Stimulated activated naive CD8-positive, alpha-beta T cell treated with anti-CD3 and anti-CD28 coated beads, Interleukin-15, Interleukin-2, amounts not matched to agents 100 ng/mL and 50 ng/mL, for 24 hours (primary cell): ENCODE results near the gene PARK7.

Experiments
- H3K27ac Mint-ChIP-seq: one replicate; pipeline ENCODE4 v1.8.0; 2021; ENCODE audit warnings: mild to moderate bottlenecking, mixed read lengths
- H3K27me3 Mint-ChIP-seq: one replicate; pipeline ENCODE4 v1.8.0; 2021; ENCODE audit warnings: mixed read lengths
- H3K36me3 Mint-ChIP-seq: one replicate; pipeline ENCODE4 v1.8.0; 2021; ENCODE audit warnings: low read depth, mixed read lengths
- H3K4me1 Mint-ChIP-seq: one replicate; pipeline ENCODE4 v1.8.0; 2021; ENCODE audit warnings: low read depth, mixed read lengths
- H3K4me3 Mint-ChIP-seq: one replicate; pipeline ENCODE4 v1.8.0; 2021; ENCODE audit warnings: mild to moderate bottlenecking, mixed read lengths
- H3K9me3 Mint-ChIP-seq: one replicate; pipeline ENCODE4 v1.8.0; 2021; ENCODE audit warnings: mixed read lengths

PARK7 gene

GRCh38 chr1:7985851-7986612 is 24.5 kb downstream of the PARK7 start:
- Mint-ChIP-seq H3K27ac (no peak overlapping the region), H3K4me1 (peaks cover 12% of the 10 kb centered on the region), H3K36me3 (peaks cover 69% of the 10 kb centered on the region)

DNA sequence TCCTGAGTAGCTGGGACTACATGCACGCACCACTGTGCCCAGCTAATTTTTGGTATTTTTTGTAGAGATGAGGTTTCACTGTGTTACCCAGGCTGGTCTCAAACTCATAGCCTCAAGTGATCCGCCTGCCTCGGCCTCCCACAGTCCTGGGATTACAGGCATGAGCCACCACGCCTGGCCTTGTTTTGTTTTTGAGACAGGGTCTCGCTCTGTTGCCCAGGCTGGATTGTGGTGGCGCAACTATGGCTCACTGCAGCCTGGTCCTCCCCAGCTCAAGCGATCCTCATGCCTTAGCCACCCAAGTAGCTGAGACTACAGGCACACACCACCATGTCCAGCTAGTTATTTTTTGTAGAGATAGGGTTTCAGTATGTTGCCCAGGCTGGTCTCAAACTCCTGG is 26.0 kb downstream of the PARK7 start:
- Mint-ChIP-seq H3K27ac (no peak overlapping the region), H3K36me3 (peaks cover 72% of the 10 kb centered on the region), H3K9me3 (no peaks in the 10 kb centered on the region), H3K4me1 (peaks cover 7% of the 10 kb centered on the region), H3K4me3 (no peak overlapping the region), H3K27me3 (no peaks in the 10 kb centered on the region)

More at GRCh38 chr1:7985851-7986612, 24.5 kb downstream of the PARK7 start:
- Mint-ChIP-seq H3K4me3 (no peak overlapping the region), H3K9me3 (no peaks in the 10 kb centered on the region), H3K27me3 (no peaks in the 10 kb centered on the region)

DNA sequence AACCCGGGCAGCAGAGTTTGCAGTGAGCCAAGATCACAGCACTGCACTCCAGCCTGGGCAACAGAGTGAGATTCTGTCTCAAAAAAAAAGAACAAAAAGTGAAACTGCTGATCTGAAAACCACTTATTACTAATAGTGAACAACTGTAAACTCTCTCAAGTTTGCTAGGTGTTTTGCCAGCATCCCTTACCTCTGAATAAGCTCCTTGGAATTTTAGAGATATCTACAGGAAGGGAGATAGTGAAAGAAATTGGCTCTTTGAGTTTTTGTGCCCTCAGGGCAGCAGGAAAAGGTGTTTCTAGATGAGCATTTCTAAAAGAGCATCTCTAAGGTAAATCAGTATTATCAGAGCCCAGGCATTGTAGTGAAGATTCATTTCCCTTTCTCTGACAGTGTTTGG is 27.1 kb downstream of the PARK7 start:
- H3K9me3 Mint-ChIP-seq = no peaks in the 10 kb centered on the region
- no peak overlapping the region for H3K27ac Mint-ChIP-seq
- H3K36me3 Mint-ChIP-seq = peaks cover 68% of the 10 kb centered on the region
- peaks cover 5% of the 10 kb centered on the region for H3K4me1 Mint-ChIP-seq
- no peak overlapping the region for H3K4me3 Mint-ChIP-seq
- H3K27me3 Mint-ChIP-seq = no peaks in the 10 kb centered on the region

DNA sequence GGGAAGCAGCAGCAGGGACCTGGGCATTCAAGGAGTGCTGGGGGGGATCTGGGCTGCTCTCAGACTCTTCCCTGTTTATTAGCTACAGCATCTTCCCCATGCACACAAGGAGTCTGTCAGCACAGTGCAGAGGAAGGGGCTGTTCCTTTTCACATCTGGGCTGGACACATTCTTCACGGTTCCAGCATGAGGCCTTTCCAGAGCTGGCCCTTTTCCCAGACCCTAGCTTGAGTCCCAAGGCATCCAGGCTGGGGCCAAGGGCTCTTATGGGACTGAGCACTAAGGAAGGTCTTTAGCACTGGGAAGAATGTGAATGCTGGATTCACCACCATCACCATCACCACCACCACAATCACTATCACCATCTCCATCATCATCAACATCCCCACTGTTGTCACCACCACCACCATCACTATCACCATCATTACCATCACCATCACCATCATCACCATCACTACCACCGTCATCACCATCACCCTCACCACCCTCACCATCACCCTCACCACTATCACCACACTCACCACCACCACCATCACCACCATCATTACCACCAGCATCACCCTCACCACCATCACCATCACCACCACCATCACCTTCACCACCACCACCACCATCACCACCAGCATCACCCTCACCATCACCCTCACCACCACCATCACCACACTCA is 28.4 kb downstream of the PARK7 start:
- Mint-ChIP-seq H3K27ac (peak overlapping the region; percentile 43), H3K36me3 (peaks cover 58% of the 10 kb centered on the region), H3K9me3 (no peaks in the 10 kb centered on the region), H3K4me3 (no peak overlapping the region), H3K4me1 (peaks cover 14% of the 10 kb centered on the region), H3K27me3 (no peaks in the 10 kb centered on the region)

DNA sequence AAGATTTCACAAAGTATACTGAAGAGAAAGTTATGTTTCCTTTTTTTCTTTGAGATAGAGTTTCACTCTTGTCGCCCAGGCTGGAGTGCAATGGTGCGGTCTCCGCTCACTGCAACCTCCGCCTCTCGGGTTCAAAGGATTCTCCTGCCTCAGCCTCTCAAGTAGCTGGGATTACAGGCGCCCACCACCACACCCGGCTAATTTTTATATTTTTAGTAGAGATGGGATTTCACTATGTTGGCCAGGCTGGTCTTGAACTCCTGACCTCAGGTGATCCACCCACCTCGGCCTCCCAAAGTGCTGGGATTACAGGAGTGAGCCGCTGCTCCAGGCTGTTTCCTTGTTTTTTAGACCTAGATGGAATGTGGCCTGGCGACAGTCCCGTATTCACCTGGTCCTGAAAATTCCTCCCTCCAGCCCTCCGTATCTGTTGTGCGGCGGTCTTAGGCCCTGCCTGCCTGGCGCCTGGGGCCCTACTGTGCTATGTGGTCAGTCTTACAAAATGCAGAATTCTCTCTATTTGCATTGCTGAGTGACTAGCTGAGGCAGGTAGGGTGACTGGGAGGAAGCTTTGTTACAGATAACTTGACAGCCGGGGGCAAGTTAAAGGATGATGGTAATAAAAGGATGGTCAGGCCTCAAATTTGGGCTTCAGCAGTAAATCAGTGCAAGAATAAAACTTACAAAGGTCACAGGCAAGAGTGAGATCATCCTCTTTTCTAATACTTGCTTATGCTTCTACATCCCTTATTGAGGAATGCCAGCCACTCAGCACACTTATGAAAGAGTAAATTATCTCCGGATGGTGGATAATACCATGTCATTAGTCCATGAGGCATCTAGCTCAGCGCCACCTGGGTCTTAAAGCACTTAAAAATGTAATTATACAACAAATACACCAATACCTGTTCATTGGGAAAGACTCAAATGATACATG is 30.3 kb downstream of the PARK7 start:
- Mint-ChIP-seq H3K27ac (no peak overlapping the region), H3K36me3 (peaks cover 47% of the 10 kb centered on the region), H3K27me3 (no peaks in the 10 kb centered on the region), H3K9me3 (no peaks in the 10 kb centered on the region), H3K4me3 (no peak overlapping the region), H3K4me1 (peaks cover 14% of the 10 kb centered on the region)

DNA sequence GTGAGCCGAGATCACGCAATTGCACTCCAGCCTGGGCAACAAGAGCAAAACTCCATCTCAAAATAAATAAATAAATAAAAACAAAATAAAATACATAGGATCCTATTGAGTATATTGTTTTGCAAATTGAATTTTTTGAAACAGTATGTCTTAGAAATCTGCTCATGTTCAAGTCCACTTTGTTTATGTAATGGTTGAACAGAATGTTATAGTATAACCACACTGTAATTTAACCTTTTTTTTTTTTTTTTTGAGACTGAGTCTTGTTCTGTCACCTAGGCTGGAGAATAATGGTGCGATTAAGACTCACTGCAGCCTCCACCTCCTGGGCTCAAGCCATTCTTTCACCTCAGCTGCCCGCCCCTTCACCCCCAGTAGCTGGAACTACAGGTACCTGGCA is 31.4 kb downstream of the PARK7 start:
- Mint-ChIP-seq H3K27ac (no peak overlapping the region), H3K9me3 (no peaks in the 10 kb centered on the region), H3K27me3 (no peaks in the 10 kb centered on the region), H3K36me3 (peaks cover 46% of the 10 kb centered on the region), H3K4me1 (peaks cover 14% of the 10 kb centered on the region), H3K4me3 (no peak overlapping the region)

DNA sequence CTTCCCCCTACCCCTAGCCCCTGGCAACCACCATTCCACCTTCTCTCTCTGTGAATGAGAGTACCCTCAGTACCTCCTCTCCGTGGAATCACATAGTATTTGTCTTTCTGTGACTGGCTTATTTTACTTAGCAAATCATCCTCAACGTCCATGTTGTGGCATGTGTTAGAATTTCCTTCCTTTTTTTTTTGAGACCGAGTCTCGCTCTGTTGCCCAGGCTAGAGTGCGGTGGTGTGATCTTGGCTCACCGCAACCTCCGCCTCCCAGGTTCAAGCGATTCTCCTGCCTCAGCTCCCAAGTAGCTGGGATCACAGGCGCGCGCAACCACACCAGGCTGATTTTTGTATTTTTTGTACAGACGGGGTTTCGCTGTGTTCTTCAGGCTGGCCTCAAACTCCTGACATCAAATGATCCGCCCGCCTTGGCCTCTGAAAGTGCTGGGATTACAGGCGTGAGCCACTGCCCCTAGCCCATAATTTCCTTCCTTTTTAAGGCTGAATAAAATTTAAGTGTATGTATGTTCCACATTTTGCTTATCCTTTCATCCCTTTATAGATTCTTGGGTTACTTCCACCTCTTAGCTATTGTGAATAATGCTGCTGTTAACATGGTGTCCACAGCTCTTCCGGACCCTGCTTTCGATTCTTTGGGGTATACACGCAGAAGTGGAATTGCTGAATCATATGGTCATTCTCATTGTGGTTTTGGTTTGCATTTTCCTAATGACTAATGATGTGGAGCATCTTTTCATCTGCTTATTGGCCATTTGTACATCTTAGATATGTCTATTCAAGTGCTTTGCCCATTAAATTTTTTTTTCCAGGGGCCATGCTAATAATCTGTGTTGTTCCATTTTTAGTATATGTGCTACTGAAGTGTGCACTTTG is 32.3 kb downstream of the PARK7 start:
- H3K4me3 Mint-ChIP-seq = no peak overlapping the region
- H3K27me3 Mint-ChIP-seq = no peaks in the 10 kb centered on the region
- peaks cover 46% of the 10 kb centered on the region for H3K36me3 Mint-ChIP-seq
- H3K27ac Mint-ChIP-seq = peak overlapping the region; percentile 26
- H3K4me1 Mint-ChIP-seq = peaks cover 14% of the 10 kb centered on the region
- H3K9me3 Mint-ChIP-seq = no peaks in the 10 kb centered on the region

DNA sequence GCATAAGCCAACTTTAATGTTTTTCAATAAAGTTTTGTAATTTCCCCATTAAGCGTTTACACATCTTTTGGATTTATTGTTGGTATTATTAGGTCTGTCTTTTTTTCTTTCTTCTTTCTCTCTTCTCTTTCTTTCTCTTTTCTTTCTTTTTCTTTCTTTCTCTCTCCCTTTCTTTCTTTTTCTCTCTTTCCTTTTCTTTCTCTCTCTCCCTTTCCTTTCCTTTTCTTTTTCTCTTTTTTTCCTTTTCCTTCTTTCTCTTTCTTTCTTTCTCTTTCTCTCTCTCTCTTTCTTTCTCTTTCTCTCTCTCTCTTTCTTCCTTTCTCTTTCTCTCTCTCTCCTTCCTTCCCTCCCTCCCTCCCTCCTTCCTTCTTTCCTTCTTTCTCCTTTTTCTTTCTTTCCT is 33.3 kb downstream of the PARK7 start:
- H3K27me3 Mint-ChIP-seq = no peaks in the 10 kb centered on the region
- peaks cover 48% of the 10 kb centered on the region for H3K36me3 Mint-ChIP-seq
- no peak overlapping the region for H3K4me3 Mint-ChIP-seq
- H3K9me3 Mint-ChIP-seq = no peaks in the 10 kb centered on the region
- H3K4me1 Mint-ChIP-seq = peaks cover 14% of the 10 kb centered on the region
- H3K27ac Mint-ChIP-seq = no peak overlapping the region

- Mint-ChIP-seq H3K4me3 (no peak overlapping the region), H3K36me3 (peaks cover 46% of the 10 kb centered on the region), H3K9me3 (no peaks in the 10 kb centered on the region), H3K4me1 (peaks cover 13% of the 10 kb centered on the region), H3K27me3 (no peaks in the 10 kb centered on the region), H3K27ac (no peak overlapping the region)
Measured at GRCh38 chr1:7995437-7995836, 33.9 kb downstream of the PARK7 start.

DNA sequence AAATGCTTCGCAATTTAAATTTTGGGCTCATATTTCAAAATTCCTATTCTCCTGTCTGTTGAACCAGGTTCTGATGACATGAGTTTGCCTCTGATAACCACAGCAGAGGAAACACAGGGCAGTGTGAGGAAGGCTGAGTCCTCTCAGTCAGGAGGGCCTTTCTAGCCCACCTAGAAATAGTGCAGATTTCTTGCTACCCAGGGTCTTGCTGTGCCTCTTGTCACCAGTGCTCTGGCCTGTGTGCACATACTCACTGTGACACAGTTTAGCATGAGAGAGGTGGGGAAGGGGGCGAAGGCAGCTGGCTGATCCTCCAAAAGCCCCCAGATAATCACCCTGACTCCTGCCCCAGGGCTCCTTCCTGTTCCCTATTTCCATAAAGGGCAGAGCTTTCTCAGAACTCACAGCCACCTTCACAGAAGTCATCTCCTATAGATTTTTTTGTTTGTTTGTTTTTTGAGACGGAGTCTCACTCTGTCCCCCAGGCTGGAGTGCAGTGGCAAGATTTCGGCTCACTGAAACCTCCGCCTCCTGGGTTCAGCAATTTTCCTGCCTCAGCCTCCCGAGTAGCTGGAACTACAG is 40.9 kb downstream of the PARK7 start:
- no peaks in the 10 kb centered on the region for H3K9me3 Mint-ChIP-seq
- H3K27ac Mint-ChIP-seq = no peak overlapping the region
- H3K4me1 Mint-ChIP-seq = no peaks in the 10 kb centered on the region
- H3K27me3 Mint-ChIP-seq = no peaks in the 10 kb centered on the region
- no peak overlapping the region for H3K4me3 Mint-ChIP-seq
- H3K36me3 Mint-ChIP-seq = peaks cover 34% of the 10 kb centered on the region

DNA sequence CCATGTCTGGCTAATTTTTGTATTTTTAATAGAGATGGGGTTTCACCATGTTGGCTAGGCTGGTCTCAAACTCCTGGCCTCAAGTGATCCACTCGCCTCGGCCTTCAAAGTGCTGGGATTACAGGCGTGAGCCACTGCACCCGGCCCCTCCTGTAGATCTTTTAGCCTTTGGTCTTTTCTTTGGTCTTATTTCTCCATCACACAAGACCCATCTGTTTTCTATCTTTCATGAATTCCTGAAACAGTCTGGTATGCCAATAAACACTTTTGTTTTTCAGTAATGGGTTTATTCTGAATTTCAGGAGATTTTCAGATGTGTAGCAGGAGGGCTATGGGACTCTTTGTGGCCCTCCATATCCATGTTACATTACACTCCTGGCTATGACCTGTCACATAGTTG is 41.4 kb downstream of the PARK7 start:
- Mint-ChIP-seq H3K9me3 (no peaks in the 10 kb centered on the region), H3K36me3 (peaks cover 32% of the 10 kb centered on the region), H3K27me3 (no peaks in the 10 kb centered on the region), H3K27ac (no peak overlapping the region), H3K4me3 (no peak overlapping the region), H3K4me1 (no peaks in the 10 kb centered on the region)

DNA sequence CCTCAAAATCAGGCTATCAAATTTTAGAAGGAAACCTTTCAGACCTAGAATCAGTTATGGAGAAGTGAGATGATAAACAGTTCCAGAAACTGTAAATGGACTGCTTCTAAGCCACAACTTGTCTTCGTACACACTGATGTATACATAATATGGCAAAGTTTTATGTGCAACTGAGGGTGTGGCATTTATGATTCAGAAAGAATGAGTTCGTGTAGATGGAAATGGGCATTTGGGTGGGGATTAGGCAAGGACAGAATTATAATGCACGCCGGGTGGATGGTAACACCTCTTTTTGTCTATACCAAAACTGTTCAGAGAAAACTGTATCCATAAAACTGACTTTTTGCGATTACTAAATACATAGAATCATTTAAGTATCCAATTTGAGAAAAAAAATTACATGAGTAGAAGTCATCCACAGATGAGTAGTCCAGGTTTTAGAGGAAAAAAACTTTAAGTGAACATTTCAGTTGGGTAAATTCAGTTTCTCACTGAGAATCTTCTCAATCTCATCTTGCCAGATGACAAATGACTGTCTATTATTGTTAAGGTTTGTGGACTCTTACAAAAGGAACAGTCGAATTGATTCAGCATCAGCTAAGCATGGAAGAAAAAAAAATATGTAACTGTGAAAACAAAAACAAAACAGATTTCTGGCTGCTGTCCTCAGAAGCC is 42.1 kb downstream of the PARK7 start:
- no peaks in the 10 kb centered on the region for H3K27me3 Mint-ChIP-seq

DNA sequence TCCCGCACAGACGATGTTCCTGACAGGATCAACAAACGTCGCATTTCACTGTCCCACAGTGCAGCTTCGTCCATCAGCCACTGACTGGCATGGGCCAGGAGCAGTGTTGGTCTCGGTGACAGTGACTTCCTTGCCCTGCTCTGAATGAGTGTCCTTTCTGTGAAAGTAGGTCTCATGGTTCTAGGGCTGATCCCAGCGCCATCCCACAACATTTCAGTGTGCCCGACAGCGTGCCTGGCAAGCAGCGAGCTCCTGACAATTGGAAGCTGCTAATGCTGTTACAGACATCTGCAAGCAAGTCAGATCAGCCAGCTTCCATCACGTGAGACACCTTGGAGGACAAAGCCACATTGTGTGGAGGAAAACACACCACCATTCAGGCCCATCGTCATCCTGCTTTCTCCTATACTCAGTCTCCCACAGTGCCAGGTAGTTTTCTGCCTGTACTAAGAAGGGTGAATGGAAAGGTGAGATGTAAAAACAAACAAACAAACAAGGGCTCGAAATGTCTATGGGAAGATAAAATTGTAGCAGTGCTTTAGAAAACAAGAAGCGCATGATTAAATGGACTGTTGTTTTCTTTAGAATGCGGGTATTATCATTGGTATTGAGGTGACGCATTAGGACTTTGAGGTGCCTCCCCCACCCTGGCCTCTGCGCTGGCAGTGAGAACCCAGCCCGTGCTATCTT is 42.7 kb downstream of the PARK7 start:
- no peaks in the 10 kb centered on the region for H3K27me3 Mint-ChIP-seq
- no peaks in the 10 kb centered on the region for H3K4me1 Mint-ChIP-seq
- no peak overlapping the region for H3K4me3 Mint-ChIP-seq
- no peaks in the 10 kb centered on the region for H3K9me3 Mint-ChIP-seq
- peaks cover 31% of the 10 kb centered on the region for H3K36me3 Mint-ChIP-seq
- no peak overlapping the region for H3K27ac Mint-ChIP-seq

More for the DNA sequence above, 42.1 kb downstream of the PARK7 start:
- Mint-ChIP-seq H3K4me3 (no peak overlapping the region), H3K36me3 (peaks cover 31% of the 10 kb centered on the region), H3K9me3 (no peaks in the 10 kb centered on the region), H3K27ac (no peak overlapping the region), H3K4me1 (no peaks in the 10 kb centered on the region)
